Measurements from ENCODE around the gene KCNN3. TPM values are rescaled to one million over a fixed set of nuclear protein-coding genes. Genes with fewer than 3 reads are reported as not detected.

The KCNN3 gene
- total RNA-seq, 1 donor from 2014 or later, result under 0.01 TPM

GRCh38 chr1:154906621-154907081 is 36.6 kb upstream of the KCNN3 start:
- no peak overlapping the region for H3K4me3 ChIP-seq (ENCODE audit: low read depth, low read length)
- TF ChIP-seq CTCF (conservative IDR thresholded peaks at IDR 0.05; ENCODE audit: low read depth, low read length), result peak; percentile 51
- no peak for DNase-seq (ENCODE audit: low read depth)

- H3K4me3 ChIP-seq (ENCODE audit: low read depth, low read length), result no peak overlapping the region
- no peak for TF ChIP-seq CTCF (conservative IDR thresholded peaks at IDR 0.05; ENCODE audit: low read depth, low read length)
- no peak for DNase-seq (ENCODE audit: low read depth)
These were observed 33.0 kb upstream of the KCNN3 start for GRCh38 chr1:154902938-154903566.

- TF ChIP-seq CTCF (conservative IDR thresholded peaks at IDR 0.05; ENCODE audit: low read depth, low read length), result no peak
- DNase-seq (ENCODE audit: low read depth), result no peak
- H3K4me3 ChIP-seq (ENCODE audit: low read depth, low read length), result no peak overlapping the region
These were observed 31.5 kb upstream of the KCNN3 start for GRCh38 chr1:154901591-154901990.

GRCh38 chr1:154899041-154899440 is 29.0 kb upstream of the KCNN3 start:
- DNase-seq (ENCODE audit: low read depth), result no peak
- no peak for TF ChIP-seq CTCF (conservative IDR thresholded peaks at IDR 0.05; ENCODE audit: low read depth, low read length)
- no peak overlapping the region for H3K4me3 ChIP-seq (ENCODE audit: low read depth, low read length)

GRCh38 chr1:154896771-154897286 is 26.7 kb upstream of the KCNN3 start:
- DNase-seq (ENCODE audit: low read depth), result no peak
- H3K4me3 ChIP-seq (ENCODE audit: low read depth, low read length), result no peak overlapping the region
- TF ChIP-seq CTCF (conservative IDR thresholded peaks at IDR 0.05; ENCODE audit: low read depth, low read length), result no peak

- H3K4me3 ChIP-seq (ENCODE audit: low read depth, low read length), result no peak overlapping the region
- DNase-seq (ENCODE audit: low read depth), result no peak
- no peak for TF ChIP-seq CTCF (conservative IDR thresholded peaks at IDR 0.05; ENCODE audit: low read depth, low read length)
These were observed 25.7 kb upstream of the KCNN3 start for GRCh38 chr1:154895798-154896197.

- no peak for TF ChIP-seq CTCF (conservative IDR thresholded peaks at IDR 0.05; ENCODE audit: low read depth, low read length)
- no peak for DNase-seq (ENCODE audit: low read depth)
- H3K4me3 ChIP-seq (ENCODE audit: low read depth, low read length), result no peak overlapping the region
These were observed 21.4 kb upstream of the KCNN3 start for GRCh38 chr1:154891452-154891851.
